ENCODE data around the gene EP300.
"Not testable (repeated sequence)": the region's sequence is repeated elsewhere in the genome, so short reads cannot be mapped to it uniquely, and the experiment has no call there.

Gene EP300

DNA sequence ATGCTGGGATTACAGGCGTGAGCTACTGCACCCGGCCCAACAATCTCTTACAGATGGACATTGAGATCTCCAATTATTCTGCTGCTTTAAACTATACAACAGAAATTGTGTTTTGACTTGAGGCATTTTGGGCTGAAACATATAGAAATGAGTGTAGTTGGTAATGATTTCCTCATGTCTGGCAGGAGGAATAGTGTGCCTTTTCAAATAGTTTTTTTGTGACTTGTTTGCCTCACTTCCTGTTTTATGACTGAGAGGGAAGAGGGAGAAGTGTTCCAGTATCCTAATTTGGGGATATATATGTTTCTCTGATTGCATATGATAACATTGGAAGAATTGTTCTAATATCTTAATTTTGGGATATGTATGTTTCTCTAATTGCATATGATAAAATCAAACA is 40.2 kb downstream of the EP300 start:
- no peak for FAIRE-seq
- no peak for DNase-seq (ENCODE audit: extremely low spot score, insufficient read length, low read depth)

DNA sequence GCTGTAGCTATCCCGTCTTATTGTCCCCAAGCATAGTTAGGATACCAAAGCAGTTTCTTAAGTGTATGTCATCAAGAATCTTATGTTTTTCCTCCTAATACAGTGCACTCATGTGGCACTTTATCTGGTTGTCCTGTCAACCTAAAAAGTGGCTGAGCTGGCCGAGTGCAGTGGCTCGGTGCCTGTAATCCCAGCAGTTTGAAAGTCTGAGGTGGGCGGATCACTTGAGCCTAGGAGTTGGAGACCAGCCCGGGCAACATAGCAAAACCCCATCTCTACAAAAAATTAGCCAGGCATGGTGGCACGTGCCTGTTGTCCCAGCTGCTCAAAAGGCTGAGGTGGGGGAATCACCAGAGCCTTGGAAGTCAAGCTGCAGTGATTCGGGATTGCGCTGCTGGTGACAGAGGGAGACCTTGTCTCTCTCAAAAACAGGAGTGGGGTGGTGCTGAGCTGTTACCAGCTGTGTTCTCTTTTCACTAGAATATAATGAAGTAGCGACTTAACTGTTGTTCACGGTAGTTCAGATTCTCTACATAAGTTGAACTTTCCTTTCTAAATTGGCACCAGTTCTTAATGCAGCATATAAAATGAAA is 48.1 kb downstream of the EP300 start:
- no peak for DNase-seq (ENCODE audit: extremely low spot score, insufficient read length, low read depth)
- no peak for FAIRE-seq

DNA sequence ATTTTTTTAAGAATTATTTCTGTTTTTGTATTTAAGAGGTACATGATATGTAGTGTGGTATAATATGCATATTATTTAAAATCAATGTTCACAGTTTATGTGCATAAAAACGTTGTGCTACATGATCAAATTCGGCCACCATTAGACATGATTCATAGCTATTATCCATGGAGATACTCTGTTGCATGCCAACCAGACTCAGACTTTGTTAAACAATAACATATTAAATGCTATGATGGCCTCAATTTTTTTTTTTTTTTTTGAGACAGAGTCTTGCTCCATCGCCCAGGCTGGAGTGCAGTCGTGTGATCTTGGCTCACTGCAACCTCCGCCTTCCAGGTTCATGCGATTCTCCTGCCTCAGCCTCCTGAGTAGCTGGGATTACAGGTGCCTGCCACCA is 53.5 kb downstream of the EP300 start:
- FAIRE-seq; DNase-seq (ENCODE audit: extremely low spot score, insufficient read length, low read depth): not testable (repeated sequence)

DNA sequence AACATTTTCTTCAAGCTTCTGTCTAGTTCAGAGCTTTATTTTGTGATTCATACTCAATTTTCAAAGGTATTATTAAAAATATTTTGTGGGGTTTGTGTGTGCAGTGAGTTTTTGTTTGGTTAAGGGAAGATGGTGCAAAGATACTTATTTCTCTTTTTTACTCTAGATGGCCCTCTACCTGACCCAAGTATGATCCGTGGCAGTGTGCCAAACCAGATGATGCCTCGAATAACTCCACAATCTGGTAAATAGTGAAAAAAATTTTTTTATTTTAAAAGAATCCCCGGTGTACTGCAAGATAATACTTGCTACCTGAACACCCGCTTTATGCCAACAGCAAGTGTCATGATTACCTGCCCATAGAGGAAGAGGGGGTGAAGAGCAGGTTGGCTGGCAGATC is 54.2 kb downstream of the EP300 start:
- FAIRE-seq (no peak), DNase-seq (ENCODE audit: extremely low spot score, insufficient read length, low read depth) (no peak)

DNA sequence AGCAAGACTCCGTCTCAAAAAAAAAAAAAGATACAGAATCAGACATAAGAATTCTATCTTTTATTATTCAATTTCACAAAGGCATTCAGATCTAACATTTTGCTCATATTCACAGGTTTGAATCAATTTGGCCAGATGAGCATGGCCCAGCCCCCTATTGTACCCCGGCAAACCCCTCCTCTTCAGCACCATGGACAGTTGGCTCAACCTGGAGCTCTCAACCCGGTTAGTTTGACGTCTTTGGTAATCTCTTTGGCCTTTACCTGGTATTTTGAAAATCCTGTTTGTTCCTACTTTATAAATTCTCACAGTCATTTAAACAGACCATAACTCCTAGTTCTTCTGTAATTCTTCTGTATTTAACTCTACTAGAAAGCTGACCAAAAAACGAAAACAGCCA is 55.3 kb downstream of the EP300 start:
- FAIRE-seq: no peak
- no peak for DNase-seq (ENCODE audit: extremely low spot score, insufficient read length, low read depth)

DNA sequence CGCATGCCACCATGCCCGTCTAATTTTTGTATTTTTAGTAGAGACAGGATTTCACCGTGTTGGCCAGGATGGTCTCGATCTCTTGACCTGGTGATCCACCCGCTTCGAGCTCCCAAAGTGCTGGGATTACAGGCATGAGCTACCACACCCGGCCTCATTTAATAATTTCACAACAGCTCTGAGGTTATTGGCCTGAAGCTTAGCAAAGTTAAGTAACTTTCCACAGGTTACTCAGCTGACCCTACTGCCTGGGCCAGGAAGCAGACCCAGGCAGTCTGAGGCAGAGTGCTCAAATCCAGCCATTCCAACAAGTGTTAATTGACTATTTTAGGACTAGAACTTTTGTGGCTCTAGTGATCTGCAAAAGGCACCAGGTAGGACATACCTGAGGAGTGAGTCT is 60.5 kb downstream of the EP300 start:
- no peak for DNase-seq (ENCODE audit: extremely low spot score, insufficient read length, low read depth)
- no peak for FAIRE-seq

DNA sequence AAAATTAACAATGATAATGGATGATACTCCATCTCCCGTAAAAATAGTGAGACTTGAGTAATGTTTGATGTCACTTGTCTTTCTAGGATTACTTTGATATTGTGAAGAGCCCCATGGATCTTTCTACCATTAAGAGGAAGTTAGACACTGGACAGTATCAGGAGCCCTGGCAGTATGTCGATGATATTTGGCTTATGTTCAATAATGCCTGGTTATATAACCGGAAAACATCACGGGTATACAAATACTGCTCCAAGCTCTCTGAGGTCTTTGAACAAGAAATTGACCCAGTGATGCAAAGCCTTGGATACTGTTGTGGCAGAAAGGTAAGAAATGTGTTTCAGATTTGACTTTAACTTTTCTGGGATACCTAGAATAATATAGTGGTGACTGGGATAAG is 64.7 kb downstream of the EP300 start:
- DNase-seq (ENCODE audit: extremely low spot score, insufficient read length, low read depth) (no peak), FAIRE-seq (no peak)

DNA sequence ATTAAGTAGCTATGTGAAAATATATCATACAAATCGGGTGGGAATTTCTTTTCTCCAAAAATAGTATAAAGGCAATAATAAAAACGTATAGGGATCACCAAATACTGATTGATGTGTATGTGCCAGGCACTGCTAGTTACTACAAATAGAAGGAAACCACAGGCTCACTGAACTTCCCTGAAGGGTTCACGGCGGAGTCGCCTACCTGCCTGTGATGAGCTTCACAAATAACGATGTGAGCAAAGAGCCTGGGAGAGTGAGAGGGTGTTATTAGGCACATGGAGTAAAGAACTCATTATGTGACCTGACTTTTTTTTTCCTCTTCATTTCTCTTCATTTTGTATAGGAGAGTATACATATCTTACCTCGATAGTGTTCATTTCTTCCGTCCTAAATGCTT is 76.8 kb downstream of the EP300 start:
- no peak for FAIRE-seq
- no peak for DNase-seq (ENCODE audit: extremely low spot score, insufficient read length, low read depth)

DNA sequence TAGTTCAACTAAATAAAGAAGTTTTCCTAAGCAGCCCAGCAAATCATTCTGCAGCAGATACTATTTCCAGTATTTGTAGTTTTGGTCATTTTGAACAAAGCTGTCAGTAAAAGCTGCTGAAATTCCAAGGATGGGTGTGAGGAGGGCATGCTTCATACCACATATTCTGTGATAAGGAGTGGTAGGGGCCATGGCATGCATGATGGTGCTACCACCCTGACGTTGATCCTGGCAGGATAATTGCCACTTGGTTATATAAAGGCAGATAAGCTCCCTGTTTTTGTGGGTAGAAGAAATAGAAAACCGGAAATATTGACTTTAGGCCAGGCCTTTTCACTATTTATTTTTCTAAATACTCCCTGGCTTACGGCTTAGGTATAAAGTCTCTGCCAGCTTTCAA is 79.6 kb downstream of the EP300 start:
- FAIRE-seq (no peak), DNase-seq (ENCODE audit: extremely low spot score, insufficient read length, low read depth) (no peak)

DNA sequence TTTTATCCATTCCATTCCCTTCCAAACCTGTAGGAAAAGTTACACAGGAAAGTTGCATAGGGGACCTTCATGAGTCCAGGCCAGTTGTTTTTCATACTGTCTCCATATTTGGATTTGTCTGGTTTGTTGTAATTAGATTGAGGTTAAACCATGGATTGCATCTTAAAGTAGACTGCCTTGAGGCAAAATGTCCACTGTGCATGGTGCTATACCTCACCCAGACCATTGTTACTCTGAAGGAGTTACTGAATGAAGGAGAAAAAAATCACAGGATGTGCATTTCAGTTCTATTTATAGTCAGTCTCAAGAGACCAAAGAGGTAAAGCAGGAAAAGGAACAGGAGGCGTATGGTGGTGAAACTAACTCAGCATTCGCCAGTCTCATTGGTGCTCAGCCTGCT is 83.2 kb downstream of the EP300 start:
- no peak for DNase-seq (ENCODE audit: extremely low spot score, insufficient read length, low read depth)
- FAIRE-seq: no peak

DNA sequence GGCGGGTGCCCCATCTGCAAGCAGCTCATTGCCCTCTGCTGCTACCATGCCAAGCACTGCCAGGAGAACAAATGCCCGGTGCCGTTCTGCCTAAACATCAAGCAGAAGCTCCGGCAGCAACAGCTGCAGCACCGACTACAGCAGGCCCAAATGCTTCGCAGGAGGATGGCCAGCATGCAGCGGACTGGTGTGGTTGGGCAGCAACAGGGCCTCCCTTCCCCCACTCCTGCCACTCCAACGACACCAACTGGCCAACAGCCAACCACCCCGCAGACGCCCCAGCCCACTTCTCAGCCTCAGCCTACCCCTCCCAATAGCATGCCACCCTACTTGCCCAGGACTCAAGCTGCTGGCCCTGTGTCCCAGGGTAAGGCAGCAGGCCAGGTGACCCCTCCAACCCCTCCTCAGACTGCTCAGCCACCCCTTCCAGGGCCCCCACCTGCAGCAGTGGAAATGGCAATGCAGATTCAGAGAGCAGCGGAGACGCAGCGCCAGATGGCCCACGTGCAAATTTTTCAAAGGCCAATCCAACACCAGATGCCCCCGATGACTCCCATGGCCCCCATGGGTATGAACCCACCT is 84.7 kb downstream of the EP300 start:
- FAIRE-seq (no peak), DNase-seq (ENCODE audit: extremely low spot score, insufficient read length, low read depth) (no peak)

DNA sequence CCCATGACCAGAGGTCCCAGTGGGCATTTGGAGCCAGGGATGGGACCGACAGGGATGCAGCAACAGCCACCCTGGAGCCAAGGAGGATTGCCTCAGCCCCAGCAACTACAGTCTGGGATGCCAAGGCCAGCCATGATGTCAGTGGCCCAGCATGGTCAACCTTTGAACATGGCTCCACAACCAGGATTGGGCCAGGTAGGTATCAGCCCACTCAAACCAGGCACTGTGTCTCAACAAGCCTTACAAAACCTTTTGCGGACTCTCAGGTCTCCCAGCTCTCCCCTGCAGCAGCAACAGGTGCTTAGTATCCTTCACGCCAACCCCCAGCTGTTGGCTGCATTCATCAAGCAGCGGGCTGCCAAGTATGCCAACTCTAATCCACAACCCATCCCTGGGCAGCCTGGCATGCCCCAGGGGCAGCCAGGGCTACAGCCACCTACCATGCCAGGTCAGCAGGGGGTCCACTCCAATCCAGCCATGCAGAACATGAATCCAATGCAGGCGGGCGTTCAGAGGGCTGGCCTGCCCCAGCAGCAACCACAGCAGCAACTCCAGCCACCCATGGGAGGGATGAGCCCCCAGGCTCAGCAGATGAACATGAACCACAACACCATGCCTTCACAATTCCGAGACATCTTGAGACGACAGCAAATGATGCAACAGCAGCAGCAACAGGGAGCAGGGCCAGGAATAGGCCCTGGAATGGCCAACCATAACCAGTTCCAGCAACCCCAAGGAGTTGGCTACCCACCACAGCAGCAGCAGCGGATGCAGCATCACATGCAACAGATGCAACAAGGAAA is 85.4 kb downstream of the EP300 start:
- DNase-seq (ENCODE audit: extremely low spot score, insufficient read length, low read depth) (no peak), FAIRE-seq (no peak)

DNA sequence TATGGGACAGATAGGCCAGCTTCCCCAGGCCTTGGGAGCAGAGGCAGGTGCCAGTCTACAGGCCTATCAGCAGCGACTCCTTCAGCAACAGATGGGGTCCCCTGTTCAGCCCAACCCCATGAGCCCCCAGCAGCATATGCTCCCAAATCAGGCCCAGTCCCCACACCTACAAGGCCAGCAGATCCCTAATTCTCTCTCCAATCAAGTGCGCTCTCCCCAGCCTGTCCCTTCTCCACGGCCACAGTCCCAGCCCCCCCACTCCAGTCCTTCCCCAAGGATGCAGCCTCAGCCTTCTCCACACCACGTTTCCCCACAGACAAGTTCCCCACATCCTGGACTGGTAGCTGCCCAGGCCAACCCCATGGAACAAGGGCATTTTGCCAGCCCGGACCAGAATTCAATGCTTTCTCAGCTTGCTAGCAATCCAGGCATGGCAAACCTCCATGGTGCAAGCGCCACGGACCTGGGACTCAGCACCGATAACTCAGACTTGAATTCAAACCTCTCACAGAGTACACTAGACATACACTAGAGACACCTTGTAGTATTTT is 86.1 kb downstream of the EP300 start:
- no peak for FAIRE-seq
- DNase-seq (ENCODE audit: extremely low spot score, insufficient read length, low read depth): no peak

DNA sequence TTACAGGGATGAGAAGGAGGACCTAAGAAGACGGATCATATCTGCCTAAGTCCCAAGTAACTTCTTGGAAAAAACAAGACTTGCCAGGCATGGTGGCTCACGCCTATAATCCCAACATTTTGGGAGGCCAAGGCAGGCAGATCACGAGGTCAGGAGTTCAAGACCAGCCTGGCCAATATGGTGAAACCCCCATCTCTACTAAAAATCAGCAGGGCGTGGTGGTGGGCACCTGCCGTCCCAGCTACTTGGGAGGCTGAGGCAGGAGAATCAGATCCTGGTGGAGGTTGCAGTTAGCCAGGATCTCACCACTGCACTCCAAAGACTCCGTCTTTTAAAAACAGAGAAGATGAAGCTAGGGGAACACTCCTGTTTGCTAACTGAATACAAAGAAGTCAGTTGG is 88.0 kb downstream of the EP300 start:
- FAIRE-seq; DNase-seq (ENCODE audit: extremely low spot score, insufficient read length, low read depth): not testable (repeated sequence)

DNA sequence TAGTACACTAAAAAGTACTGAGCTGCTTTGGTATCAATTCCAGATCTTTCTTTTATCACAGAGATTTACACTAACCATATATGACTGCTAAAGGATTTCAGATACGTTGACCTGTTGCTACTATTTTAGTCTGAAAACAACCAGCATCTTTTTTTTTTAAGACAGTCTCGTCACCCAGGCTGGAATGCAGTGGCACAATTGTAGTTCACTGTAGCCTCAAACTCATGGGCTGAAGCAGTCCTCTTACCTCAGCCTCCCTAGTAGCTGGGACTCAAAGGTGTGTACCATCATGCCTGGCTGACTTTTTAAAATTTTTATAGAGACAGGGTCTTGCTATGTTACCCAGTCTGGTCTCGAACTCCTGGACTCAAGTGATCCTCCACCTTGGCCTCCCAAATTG is 88.5 kb downstream of the EP300 start:
- no peak for DNase-seq (ENCODE audit: extremely low spot score, insufficient read length, low read depth)
- FAIRE-seq: no peak

DNA sequence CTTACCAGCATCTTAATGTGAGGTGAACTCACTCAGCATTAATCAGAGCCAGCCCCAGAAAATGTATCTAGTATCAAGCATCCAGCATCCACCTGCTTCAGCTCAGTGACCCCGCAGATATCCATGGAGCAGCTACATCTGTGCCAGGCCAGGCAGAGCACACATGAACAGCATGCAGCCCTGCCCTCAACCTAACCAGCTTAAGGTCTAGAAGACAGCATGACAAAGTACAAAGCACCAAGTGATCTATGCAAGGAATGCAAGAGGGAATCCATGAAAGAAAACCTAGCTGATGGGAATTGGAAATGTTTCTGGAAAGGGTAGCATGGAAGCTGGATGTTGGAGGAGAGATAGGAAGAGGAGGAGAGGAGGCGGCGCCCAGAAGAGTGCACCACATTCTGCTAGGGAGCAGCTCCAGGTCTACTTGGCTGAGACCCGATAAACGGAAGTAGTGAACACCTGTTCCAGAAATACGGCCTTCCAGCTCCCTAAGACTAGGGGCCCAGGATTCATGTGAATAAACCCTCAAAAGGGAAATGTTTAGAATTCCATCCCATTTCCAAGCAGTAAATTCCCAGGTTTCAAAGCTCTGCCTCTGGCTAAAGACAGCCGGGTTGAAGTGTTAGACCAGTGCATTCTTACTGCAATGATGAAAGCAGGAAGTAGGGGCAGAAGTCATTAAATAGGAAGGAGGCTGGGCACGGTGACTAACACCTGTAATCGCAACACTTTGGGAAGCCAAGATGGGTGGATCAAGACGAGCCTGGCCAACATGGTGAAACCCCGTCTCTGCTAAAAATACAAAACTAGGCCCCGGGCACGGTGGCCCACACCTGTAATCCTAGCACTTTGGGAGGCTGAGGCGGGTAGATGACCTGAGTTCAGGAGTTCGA is 89.2 kb downstream of the EP300 start:
- no peak for DNase-seq (ENCODE audit: extremely low spot score, insufficient read length, low read depth)
- no peak for FAIRE-seq

DNA sequence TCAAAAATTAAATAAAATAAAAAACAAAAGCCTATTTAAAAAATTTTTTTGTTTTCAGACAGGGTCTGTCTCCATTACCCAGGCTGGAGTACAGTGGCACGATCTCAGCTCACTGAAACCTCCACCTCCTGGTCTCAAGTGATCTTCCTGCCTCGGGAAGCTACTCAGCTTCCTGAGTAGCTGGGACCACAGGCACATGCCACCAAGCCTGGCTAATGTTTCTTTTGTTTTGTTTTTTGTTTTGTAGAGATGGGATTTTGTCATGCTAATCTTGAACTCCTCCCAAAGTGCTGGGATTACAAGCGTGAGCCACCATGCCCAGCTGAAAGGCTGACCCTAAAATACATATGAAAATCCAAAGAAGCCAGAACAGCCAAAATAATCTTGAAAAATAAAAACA is 92.3 kb downstream of the EP300 start:
- DNase-seq (ENCODE audit: extremely low spot score, insufficient read length, low read depth): no peak

DNA sequence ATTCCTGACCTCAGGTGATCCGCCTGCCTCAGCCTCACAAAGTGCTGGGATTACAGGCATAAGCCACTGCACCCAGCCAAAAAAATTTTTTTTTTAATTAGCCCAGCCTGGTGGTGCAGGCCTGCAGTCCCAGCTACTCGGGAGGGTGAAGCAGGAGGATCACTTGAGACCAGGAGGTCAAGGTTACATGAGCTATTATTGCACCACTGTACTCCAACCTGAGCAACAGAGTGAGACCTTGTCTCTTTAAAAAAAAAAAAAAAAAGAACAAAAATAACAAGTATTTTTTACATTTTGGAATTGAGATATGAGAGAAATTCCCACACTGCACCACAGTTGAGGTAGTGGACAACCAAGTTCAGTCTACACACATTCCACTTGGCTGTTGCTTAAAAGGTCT is 99.1 kb downstream of the EP300 start:
- FAIRE-seq: no peak
- DNase-seq (ENCODE audit: extremely low spot score, insufficient read length, low read depth): no peak

More for the DNA sequence above, 92.3 kb downstream of the EP300 start:
- no peak for FAIRE-seq

DNA sequence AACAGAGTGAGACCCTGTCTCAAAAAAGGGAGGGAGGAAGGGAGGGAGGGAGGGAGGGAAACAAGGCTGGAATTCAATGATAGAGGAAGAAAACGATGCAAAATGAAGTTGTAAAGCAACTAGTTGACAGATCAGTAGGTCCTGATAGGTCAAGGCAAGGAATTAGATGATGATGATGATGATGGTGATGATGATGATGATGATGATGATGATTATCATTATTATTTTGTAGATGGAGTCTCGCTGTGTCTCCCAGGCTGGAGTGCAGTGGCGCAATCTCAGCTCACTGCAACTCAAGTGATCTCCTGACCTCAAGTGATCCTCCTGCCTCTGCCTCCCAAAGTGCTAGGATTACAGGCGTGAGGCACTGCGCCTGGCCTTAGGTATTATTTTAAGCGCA is 101.4 kb downstream of the EP300 start:
- DNase-seq (ENCODE audit: extremely low spot score, insufficient read length, low read depth) (no peak), FAIRE-seq (no peak)
